ENCODE measurements around the gene SH3BP4. TPM values are rescaled to one million over a fixed set of nuclear protein-coding genes. Genes with fewer than 3 reads are reported as not detected.
A peak's percentile ranks its signal among the peaks of the same experiment; 100 is the strongest.

The SH3BP4 gene
- polyA plus RNA-seq, 2 of the 4 experiments (the other 2 are of a cell fraction) = 22.6 to 35.7 TPM

GRCh38 chr2:234947556-234947955, 4.3 kb upstream of the SH3BP4 start:
- Histone ChIP-seq H3K4me3 (no peak overlapping the region), H3K4me1 (peaks cover 12% of the 10 kb centered on the region; the same call in 2 of the 3 replicates), H3K27ac (peak overlapping the region in 1 of 2 experiments; percentile 50; a peak in 2 of 6 replicates), H3K4me2 (no peak overlapping the region), H3K9me3 (peaks cover 3% of the 10 kb centered on the region; the same call in 1 of the 3 replicates)
- ChIA-PET CTCF (interaction anchor here (0.7 to 1.2 kb wide), 3 partner anchors 160 to 402 kb away, joined by 3 to 5 read pairs (median 4); no protein-coding TSS in a partner anchor), POLR2A (no interaction called here)
- FAIRE-seq = no peak
- TF ChIP-seq ZNF302 (CRISPR knock-in tag; IDR thresholded peaks at IDR 0.05) (no peak), RAD21 (conservative IDR thresholded peaks at IDR 0.05 in 1 of 2, IDR thresholded peaks at IDR 0.05 in 1 of 2) (no peak), HEYL (CRISPR knock-in tag; IDR thresholded peaks at IDR 0.05) (no peak), MAZ (IDR thresholded peaks at IDR 0.05; ENCODE audit: borderline replicate concordance, low read depth, low read length) (no peak), KDM5A (IDR thresholded peaks at IDR 0.05) (no peak), EP300 (IDR thresholded peaks at IDR 0.05) (no peak), CHD2 (IDR thresholded peaks at IDR 0.05; ENCODE audit: low read length, partially characterized antibody) (no peak), GATA3 (IDR thresholded peaks at IDR 0.05; ENCODE audit: borderline replicate concordance) (no peak)
- TF ChIP-seq, protein P1, sequence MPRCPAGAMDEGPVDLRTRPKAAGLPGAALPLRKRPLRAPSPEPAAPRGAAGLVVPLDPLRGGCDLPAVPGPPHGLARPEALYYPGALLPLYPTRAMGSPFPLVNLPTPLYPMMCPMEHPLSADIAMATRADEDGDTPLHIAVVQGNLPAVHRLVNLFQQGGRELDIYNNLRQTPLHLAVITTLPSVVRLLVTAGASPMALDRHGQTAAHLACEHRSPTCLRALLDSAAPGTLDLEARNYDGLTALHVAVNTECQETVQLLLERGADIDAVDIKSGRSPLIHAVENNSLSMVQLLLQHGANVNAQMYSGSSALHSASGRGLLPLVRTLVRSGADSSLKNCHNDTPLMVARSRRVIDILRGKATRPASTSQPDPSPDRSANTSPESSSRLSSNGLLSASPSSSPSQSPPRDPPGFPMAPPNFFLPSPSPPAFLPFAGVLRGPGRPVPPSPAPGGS (IDR thresholded peaks at IDR 0.05) = no peak
- TF ChIP-seq, protein P2, sequence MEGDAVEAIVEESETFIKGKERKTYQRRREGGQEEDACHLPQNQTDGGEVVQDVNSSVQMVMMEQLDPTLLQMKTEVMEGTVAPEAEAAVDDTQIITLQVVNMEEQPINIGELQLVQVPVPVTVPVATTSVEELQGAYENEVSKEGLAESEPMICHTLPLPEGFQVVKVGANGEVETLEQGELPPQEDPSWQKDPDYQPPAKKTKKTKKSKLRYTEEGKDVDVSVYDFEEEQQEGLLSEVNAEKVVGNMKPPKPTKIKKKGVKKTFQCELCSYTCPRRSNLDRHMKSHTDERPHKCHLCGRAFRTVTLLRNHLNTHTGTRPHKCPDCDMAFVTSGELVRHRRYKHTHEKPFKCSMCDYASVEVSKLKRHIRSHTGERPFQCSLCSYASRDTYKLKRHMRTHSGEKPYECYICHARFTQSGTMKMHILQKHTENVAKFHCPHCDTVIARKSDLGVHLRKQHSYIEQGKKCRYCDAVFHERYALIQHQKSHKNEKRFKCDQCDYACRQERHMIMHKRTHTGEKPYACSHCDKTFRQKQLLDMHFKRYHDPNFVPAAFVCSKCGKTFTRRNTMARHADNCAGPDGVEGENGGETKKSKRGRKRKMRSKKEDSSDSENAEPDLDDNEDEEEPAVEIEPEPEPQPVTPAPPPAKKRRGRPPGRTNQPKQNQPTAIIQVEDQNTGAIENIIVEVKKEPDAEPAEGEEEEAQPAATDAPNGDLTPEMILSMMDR (IDR thresholded peaks at IDR 0.05) = no peak
- no peak for DNase-seq (ENCODE audit: low read depth in 1 of 2, low spot score in 1 of 2)
- whole genome bisulfite sequencing (ENCODE audit: missing lambda C conversion rate) = 77% methylated on average over 3 of the region's 3 CpGs
- no peak for ATAC-seq

DNA sequence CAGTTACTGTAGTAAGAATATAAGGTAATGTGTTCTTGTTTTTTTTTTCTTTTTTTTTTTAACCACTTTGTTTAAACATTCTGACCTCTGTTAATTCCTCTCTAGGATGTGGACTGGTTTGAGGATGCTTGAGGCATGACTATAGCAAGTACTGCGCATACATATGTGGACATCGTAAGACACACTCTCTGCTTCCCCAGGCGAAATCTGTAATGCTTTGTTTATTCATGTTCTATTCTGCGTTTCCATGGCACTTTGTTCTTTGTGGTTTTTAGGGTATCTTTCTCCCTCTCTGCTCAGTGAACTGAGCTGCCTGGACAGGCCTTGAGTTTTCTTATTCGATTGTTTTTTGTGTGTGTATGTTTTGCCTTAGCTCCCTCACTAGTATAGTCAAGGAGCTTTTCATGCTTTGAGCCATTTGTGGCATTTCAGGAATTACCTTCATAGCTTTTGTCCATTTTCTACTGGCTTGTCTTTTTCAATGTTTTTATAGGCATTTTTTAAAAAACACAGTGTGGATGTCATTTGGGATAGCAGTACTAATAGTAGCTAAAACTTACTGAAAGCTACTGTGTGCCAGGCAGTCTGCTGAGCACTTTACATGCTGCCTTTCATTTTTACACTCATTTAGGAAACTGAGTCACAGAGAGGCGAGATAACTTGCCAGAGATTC, 1.9 kb upstream of the SH3BP4 start:
- ChIA-PET CTCF (interaction anchor here (0.7 to 1.2 kb wide), 3 partner anchors 24 to 399 kb away, joined by 3 read pairs; no protein-coding TSS in a partner anchor), POLR2A (interaction anchor here (1.5 kb wide), 1 partner anchor 31 kb away, joined by 5 read pairs; no protein-coding TSS in a partner anchor)
- DNase-seq (ENCODE audit: low read depth in 1 of 2, low spot score in 1 of 2) (no peak), FAIRE-seq (no peak), ATAC-seq (no peak)
- TF ChIP-seq CBX8 (IDR thresholded peaks at IDR 0.05) (no peak), RFX5 (IDR thresholded peaks at IDR 0.05) (no peak), EHMT2 (IDR thresholded peaks at IDR 0.05; ENCODE audit: low read depth) (no peak), NR3C1 (IDR thresholded peaks at IDR 0.05) (no peak)
- WGBS (ENCODE audit: missing lambda C conversion rate) = 73% methylated on average over 6 of the region's 6 CpGs
- Histone ChIP-seq H3K4me2 (no peak overlapping the region), H3K4me3 (no peak overlapping the region), H3K27ac (peak overlapping the region in 1 of 2 experiments; percentile 98; a peak in 2 of 6 replicates), H3K4me1 (peaks cover 31% of the 10 kb centered on the region), H3K9me3 (no peaks in the 10 kb centered on the region)

DNA sequence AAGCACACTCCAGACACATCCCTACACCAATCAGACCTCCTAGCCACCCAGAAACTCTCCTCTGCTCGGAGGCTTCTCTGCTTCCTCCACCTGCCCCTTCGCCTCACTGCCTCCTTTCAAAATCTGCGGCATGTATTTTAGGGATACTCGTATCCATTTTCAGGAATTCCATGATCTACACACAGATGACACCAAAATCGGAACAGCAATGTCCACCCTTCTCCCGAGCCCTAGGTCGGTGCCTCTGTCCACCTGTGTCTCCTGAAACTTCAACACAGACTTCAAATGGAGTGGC, 1.4 kb upstream of the SH3BP4 start:
- TF ChIP-seq POLR2AphosphoS2 (conservative IDR thresholded peaks at IDR 0.05; ENCODE audit: low read length) (no peak), ZNF302 (CRISPR knock-in tag; IDR thresholded peaks at IDR 0.05) (no peak), ZC3H11A (IDR thresholded peaks at IDR 0.05) (no peak), EP300 (IDR thresholded peaks at IDR 0.05) (no peak), HES2 (IDR thresholded peaks at IDR 0.05) (no peak), ESRRA (IDR thresholded peaks at IDR 0.05; ENCODE audit: borderline replicate concordance, low read length) (no peak), ELK1 (IDR thresholded peaks at IDR 0.05; ENCODE audit: low read depth, low read length) (no peak)
- ChIA-PET POLR2A (interaction anchor here (0.6 to 1.5 kb wide), 2 partner anchors 31 to 69 kb away, joined by 3 to 5 read pairs; no protein-coding TSS in a partner anchor), CTCF (interaction anchor here (0.6 to 1.2 kb wide), 3 partner anchors 180 to 449 kb away, joined by 3 read pairs; no protein-coding TSS in a partner anchor)
- peak overlapping the region in 1 of 2 experiments; percentile 98; a peak in 3 of 6 replicates for H3K27ac ChIP-seq
- ATAC-seq = no peak
- 90% methylated on average over 7 of the region's 7 CpGs for WGBS (ENCODE audit: missing lambda C conversion rate)
- no peak overlapping the region; the same call in 2 of the 3 replicates for H3K4me2 ChIP-seq
- no peak for DNase-seq (ENCODE audit: low read depth in 1 of 2, low spot score in 1 of 2)
- peaks cover 33% of the 10 kb centered on the region for H3K4me1 ChIP-seq
- FAIRE-seq = no peak
- H3K9me3 ChIP-seq = no peaks in the 10 kb centered on the region
- no peak overlapping the region for H3K4me3 ChIP-seq

Measured in A549 (cell line).